Loucy (cell line): ENCODE data around the gene GAS5.

Source experiments
- H2AFZ ChIP-seq: fragments of 200-600 bp; sonication (generic); 2 replicates; pipeline ENCODE4 v1.6.0; 2016; ENCODE audit warnings: antibody characterized with exemption, mild to moderate bottlenecking, low read length, moderate library complexity
- H3F3A ChIP-seq: fragments of 200-600 bp; 2 replicates; pipeline ENCODE4 v1.6.0; 2016; ENCODE audit warnings: antibody characterized with exemption, low read depth, mild to moderate bottlenecking
- H3K27me3 ChIP-seq: fragments of 200-600 bp; sonication (generic); 2 replicates; pipeline ENCODE4 v1.6.1; 2014; ENCODE audit warnings: low read length, mild to moderate bottlenecking; ENCODE audit not compliant: insufficient read depth, poor library complexity, severe bottlenecking
- H3K36me3 ChIP-seq: fragments of 200-600 bp; sonication (generic); 2 replicates; pipeline ENCODE4 v1.6.1; 2016; ENCODE audit warnings: low read length; ENCODE audit not compliant: insufficient read depth
- H3K4me1 ChIP-seq: fragments of 200-600 bp; sonication (generic); 2 replicates; pipeline ENCODE4 v1.5.1; 2014; ENCODE audit warnings: low read length, mild to moderate bottlenecking; ENCODE audit not compliant: insufficient read depth, poor library complexity, severe bottlenecking
- H3K4me2 ChIP-seq: fragments of 200-600 bp; sonication (generic); 2 replicates; pipeline ENCODE4 v1.6.0; 2014; ENCODE audit warnings: antibody characterized with exemption, low read length, low read depth, mild to moderate bottlenecking; ENCODE audit not compliant: poor library complexity, severe bottlenecking
- H3K4me3 ChIP-seq: fragments of 200-600 bp; sonication (generic); 2 replicates; pipeline ENCODE4 v1.5.1; 2014; ENCODE audit warnings: low read length, mild to moderate bottlenecking, mixed read lengths; ENCODE audit not compliant: poor library complexity, severe bottlenecking
- H3K79me2 ChIP-seq: fragments of 200-600 bp; sonication (generic); 2 replicates; pipeline ENCODE4 v1.6.1; 2014; ENCODE audit warnings: low read length; ENCODE audit not compliant: insufficient read depth
- H3K9ac ChIP-seq: fragments of 200-600 bp; sonication (generic); 2 replicates; pipeline ENCODE4 v1.6.0; 2014; ENCODE audit warnings: mild to moderate bottlenecking, low read depth, low read length, moderate library complexity; ENCODE audit not compliant: poor library complexity, severe bottlenecking
- H3K9me2 ChIP-seq: fragments of 200-600 bp; sonication (generic); replicated peaks from 2 replicates; pipeline ENCODE4 v1.6.1; 2016; ENCODE audit warnings: low read depth, low read length, mixed read lengths
- H3K9me3 ChIP-seq: fragments of 200-600 bp; sonication (generic); 2 replicates; pipeline ENCODE4 v1.6.1; 2014; ENCODE audit warnings: mild to moderate bottlenecking, antibody characterized with exemption, low read length, low read depth; ENCODE audit not compliant: insufficient read depth
- H4K20me1 ChIP-seq: fragments of 200-600 bp; sonication (generic); 2 replicates; pipeline ENCODE4 v1.6.0; 2014; ENCODE audit warnings: antibody characterized with exemption, low read length, mild to moderate bottlenecking; ENCODE audit not compliant: insufficient read depth, poor library complexity, severe bottlenecking
- CTCF ChIP-seq: fragments of 200-600 bp; sonication (generic); conservative IDR thresholded peaks from 2 replicates; pipeline ENCODE4 v1.5.1; 2014; ENCODE audit warnings: mild to moderate bottlenecking, antibody characterized with exemption, low read length
- EZH2phosphoT487 ChIP-seq: fragments of 200-600 bp; IDR thresholded peaks from 2 replicates; pipeline ENCODE4 v1.6.1; 2018; ENCODE audit warnings: antibody characterized with exemption, mild to moderate bottlenecking, moderate library complexity, borderline replicate concordance

GAS5 gene

GRCh38 chr1:173856014-173856413 lies 11.8 kb downstream of the GAS5 start:
- no peaks in the 10 kb centered on the region for H3K79me2 ChIP-seq
- no peaks in the 10 kb centered on the region for H3K9me2 ChIP-seq
- peaks cover 40% of the 10 kb centered on the region; the same call in 1 of the 2 replicates for H3K36me3 ChIP-seq
- H3K9ac ChIP-seq, result no peak overlapping the region
- no peak overlapping the region for H3K4me2 ChIP-seq
- no peak for TF ChIP-seq CTCF
- TF ChIP-seq EZH2phosphoT487, result no peak
- no peaks in the 10 kb centered on the region for H4K20me1 ChIP-seq
- peaks cover 8% of the 10 kb centered on the region; the same call in 1 of the 2 replicates for H3F3A ChIP-seq
- no peaks in the 10 kb centered on the region for H3K9me3 ChIP-seq
- H2AFZ ChIP-seq, result no peak overlapping the region
- H3K27me3 ChIP-seq, result no peaks in the 10 kb centered on the region
- no peak overlapping the region for H3K4me3 ChIP-seq
- no peaks in the 10 kb centered on the region for H3K4me1 ChIP-seq

- no peaks in the 10 kb centered on the region for H3K9me3 ChIP-seq
- H3K4me1 ChIP-seq, result no peaks in the 10 kb centered on the region
- H3K9ac ChIP-seq, result no peak overlapping the region
- H3K36me3 ChIP-seq, result peaks cover 38% of the 10 kb centered on the region; the same call in 1 of the 2 replicates
- TF ChIP-seq CTCF (no peak), EZH2phosphoT487 (no peak)
- H3K4me2 ChIP-seq, result no peak overlapping the region
- no peaks in the 10 kb centered on the region for H3K9me2 ChIP-seq
- no peaks in the 10 kb centered on the region for H3K79me2 ChIP-seq
- H3K27me3 ChIP-seq, result no peaks in the 10 kb centered on the region
- peaks cover 6% of the 10 kb centered on the region; the same call in 1 of the 2 replicates for H3F3A ChIP-seq
- no peak overlapping the region for H3K4me3 ChIP-seq
- H4K20me1 ChIP-seq, result no peaks in the 10 kb centered on the region
- H2AFZ ChIP-seq, result no peak overlapping the region
These were observed 14.7 kb downstream of the GAS5 start for GRCh38 chr1:173853074-173853473.

GRCh38 chr1:173852105-173852504 lies 15.7 kb downstream of the GAS5 start:
- H3K4me1 ChIP-seq, result no peaks in the 10 kb centered on the region
- H3K36me3 ChIP-seq, result peaks cover 31% of the 10 kb centered on the region; the same call in 1 of the 2 replicates
- no peak overlapping the region for H3K4me3 ChIP-seq
- H4K20me1 ChIP-seq, result no peaks in the 10 kb centered on the region
- H3K9ac ChIP-seq, result no peak overlapping the region
- no peaks in the 10 kb centered on the region for H3K9me2 ChIP-seq
- no peaks in the 10 kb centered on the region for H3K9me3 ChIP-seq
- H3K79me2 ChIP-seq, result no peaks in the 10 kb centered on the region
- no peaks in the 10 kb centered on the region for H3F3A ChIP-seq
- no peak for TF ChIP-seq EZH2phosphoT487
- no peak for TF ChIP-seq CTCF
- no peak overlapping the region for H3K4me2 ChIP-seq
- H2AFZ ChIP-seq, result no peak overlapping the region
- H3K27me3 ChIP-seq, result no peaks in the 10 kb centered on the region
